HT-29 (cell line): ENCODE data around the gene DAPK1. TPM values are rescaled to one million over a fixed set of nuclear protein-coding genes. Genes with fewer than 3 reads are reported as not detected.
"Not testable (repeated sequence)": the region's sequence is repeated elsewhere in the genome, so short reads cannot be mapped to it uniquely, and the experiment has no call there.

Experiments
- DNase-seq: peaks from one replicate; pipeline ENCODE4 v3.0.0-alpha.2; 2015; ENCODE audit warnings: low spot score
- total RNA-seq: library from RNA; depleted of rRNA; stranded (reverse); fragments of >200 nt; shearing (Covaris generic); gene quantifications from 2 replicates; pipeline ENCODE4 v1.2.3, GENCODE V29; 2014

The DAPK1 gene
- total RNA-seq, 1 experiment from 2014 or later: 37.1 TPM

DNA sequence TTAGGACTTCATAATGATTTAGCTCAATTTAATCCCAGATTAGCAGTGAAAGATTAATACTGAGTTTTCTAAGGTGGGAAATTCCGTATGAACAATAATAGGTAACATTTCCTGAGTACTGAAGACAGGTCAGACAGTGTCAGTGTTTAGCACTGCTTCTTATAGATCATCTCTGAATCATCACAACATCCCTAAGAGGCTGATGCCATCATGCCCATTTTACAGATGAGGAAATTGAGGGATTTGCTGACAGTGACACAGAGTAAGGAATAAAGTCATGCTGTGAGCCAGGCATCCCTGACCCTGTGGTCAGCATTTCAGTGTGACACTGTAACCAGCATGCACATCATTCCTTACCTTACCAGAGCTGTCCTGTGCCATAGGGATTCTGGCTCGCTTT lies 44.5 kb downstream of the DAPK1 start:
- no peak for DNase-seq

DNA sequence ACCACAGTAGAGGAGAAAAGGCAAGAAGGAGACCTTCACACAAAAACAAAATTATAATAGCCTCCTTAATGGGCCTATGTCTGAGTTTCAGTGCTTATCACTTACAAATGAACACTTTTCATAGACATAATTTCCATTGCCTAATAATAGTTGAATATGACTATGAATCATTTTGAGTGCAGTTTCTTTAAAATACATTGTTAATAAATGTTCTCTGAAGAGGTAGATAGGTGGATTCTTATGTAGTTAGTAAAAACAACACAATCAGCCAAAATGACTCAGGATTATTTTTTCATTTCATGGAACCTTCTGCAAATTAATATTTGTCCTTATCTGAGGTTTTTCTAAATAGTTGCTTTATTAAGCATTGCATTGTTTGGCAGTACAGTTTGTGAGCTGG lies 45.6 kb downstream of the DAPK1 start:
- no peak for DNase-seq

DNA sequence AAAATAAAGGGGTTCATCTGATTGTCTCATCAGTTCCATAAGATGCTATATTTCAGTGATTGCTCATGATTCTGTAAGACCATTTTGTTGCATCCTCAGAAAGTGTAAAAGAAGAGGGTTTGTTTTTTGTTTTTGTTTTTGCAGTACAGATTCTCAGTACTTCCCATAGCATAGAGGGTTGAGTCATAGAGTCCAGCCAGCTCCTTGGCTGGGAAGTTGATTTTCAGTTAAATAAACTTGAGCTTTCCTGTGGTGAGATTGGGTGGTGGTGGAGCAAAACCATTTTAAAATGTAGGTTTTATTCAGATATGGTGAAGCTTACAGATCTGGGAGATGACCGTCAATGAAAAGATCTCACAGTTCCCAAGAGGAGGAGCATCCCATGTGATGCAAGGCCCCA lies 48.2 kb downstream of the DAPK1 start:
- no peak for DNase-seq

DNA sequence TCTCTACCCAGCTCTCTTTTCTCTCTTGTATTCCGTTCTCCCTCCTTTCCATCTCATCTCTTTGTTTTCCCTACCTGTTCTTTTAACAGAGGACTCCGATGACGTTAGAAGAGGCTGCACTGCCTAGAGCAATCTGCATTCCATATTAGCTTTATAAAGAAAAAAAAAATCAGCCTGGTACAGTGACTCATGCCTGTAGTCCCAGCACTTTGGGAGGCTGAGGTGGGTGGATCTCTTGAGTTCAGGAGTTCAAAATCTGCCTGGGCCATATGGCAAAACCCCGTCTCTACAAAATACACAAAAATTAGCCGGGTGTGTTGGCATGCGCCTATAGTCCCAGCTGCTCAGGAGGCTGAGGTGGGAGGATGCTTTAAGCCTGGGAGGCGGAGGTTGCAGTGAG lies 49.0 kb downstream of the DAPK1 start:
- peak; percentile 29 for DNase-seq

DNA sequence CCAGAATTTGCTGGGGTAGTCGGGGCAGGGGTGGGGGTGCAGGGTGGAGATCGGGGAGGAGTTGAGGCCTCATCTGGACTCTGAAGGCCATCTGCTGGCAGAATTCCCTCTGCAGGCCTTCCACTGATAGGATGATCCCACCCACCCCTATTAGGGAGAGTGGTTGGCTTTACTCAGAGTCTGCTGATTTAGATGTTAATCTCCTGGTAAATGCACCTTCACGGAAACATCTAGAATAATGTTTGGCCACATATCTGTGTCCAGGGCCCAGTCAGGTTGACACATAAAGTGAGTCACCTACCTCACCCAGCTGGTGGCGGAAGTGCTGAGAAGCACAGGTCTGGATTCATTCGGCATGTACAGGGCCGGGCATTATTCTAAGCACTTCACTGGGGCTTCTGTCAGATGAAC lies 50.0 kb downstream of the DAPK1 start:
- DNase-seq: peak; percentile 85

DNA sequence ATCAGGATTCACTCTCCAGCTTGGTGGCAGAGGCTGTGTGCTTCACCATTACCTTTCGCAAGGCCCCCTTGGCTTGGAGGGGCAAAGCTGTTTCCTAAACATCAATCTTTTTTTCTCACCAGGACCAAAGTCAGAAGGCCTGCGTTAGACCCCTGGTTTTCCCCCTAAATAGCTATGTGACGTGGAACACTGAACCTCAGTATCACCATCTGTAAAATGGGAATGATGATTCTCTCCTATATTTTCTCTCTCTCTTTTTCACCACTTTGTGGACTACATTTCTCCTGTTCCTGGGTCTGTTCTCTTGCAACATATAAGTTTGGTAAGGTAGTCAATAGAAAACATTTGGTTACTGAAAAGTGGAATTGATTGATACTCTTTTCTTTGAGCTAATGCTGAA lies 50.5 kb downstream of the DAPK1 start:
- no peak for DNase-seq

DNA sequence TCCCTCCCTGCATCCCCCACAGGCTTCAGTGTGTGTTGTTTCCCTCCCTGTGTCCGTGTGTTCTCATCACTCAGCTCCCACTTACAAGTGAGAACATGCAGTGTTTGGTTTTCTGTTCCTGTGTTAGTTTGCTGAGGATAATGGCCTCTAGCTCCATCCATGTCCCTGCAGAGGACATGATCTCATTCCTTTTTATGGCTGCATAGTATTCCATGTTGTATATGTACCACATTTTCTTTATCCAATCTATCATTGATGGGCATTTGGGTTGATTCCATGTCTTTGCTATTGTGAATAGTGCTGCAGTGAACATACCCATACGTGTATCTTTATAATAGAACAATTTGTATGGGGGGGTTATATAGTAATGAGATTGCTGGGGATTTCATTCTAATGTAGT lies 51.4 kb downstream of the DAPK1 start:
- DNase-seq: not testable (repeated sequence)

DNA sequence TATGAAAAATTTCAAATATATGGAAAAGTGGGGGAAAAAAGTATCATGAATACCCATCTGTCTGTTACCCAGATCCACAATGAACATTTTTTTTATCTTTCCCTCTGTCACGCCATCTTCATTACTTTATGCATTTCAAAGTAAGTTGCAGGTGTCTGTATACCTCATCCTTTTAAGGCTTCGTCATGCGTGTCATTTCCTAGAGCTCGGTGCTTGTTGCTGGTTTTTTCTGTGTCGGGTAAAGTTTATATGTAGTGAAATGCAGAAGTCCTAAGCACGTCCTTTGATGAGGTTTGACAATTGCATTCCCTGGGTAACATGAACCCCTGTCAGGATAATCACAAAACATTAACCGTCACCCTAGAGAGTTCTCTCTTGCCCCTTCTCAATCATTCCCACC lies 52.1 kb downstream of the DAPK1 start:
- DNase-seq: no peak

DNA sequence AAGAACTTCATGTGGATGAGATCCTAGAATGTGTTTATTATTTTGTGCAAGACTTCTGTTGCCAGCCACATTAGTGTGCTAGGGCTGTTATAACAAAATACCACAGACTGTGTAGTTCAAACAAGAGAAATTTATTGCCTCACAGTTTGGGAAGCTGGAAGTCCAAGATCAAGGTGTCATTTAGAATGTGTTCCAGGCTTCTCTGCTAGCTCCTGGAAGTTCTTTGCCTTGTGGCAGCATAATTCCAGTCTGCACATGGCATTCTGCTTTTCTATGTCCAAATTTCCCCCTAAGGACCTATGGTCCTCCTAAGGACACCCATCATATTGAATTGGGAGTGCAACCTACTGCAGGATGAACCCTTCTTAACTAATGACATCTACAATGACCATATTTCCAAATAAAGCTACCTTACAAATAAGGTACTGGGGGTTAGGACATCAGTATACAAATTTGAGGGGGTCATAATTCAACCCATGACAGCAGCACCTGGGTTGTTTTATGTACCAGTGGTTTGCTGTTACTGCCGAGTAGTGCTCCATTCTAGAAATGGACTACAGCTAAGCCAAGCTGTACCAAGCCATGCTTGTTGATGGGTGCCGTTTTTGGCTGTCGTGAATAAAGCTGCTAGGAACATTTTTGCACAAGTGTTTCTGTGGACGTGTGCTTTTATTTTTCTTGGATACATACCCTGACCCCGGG lies 52.7 kb downstream of the DAPK1 start:
- DNase-seq: no peak

DNA sequence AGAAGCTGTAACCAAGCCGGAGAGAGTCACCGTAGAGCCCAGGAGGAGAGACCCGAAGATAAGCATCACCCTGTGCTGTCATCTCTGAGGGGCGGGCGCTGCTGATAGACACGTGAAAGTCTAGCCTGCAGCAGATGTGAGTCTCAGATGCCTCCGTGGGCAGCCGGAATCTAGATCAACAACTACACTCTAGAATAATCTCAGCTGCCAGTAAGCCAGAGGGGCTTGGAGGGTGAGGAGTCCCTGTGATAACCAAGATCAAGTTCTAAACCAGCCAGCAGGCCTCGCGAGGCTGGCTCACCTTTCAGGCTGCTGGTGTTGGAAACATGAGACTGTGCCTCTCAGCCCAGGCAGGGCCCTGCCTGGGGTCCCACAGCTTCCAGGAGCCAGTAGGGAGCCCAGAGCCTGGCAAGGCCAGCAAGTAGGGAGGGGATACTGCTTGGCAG lies 54.1 kb downstream of the DAPK1 start:
- no peak for DNase-seq

DNA sequence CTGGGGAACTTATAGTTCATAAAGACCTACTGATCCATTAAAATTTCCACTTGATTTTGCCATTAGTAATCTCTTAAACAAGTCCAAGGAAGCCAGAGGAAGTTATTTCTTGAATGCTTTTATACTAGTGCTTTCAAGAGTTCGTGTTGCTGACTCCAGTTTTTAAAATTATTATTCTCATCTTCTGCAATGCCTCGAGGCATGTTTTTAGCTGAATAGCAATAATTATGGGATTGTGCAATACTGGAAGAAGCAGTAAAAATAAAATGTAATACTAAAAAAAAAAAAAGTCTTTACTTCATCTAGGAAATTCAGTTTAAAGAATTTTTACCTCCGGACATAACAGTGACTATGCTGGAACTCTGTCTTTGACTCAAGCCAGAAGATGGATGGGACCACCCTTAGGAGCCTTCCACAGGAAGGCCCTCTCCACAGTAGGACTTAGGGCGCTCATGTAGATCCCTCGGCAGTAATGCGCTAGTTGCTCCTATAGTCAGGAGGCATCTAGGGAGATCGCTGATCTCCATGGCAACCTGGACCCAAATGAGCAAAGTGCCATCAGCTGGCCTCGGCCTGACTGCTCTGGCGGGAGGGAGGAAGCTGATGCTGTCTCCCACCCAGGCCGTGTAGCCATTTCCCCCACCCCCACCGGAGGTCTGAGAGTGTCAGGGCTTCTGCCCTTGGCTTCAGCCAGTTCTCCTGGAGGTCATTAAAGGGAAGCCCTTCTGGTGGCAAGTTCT lies 56.7 kb downstream of the DAPK1 start:
- no peak for DNase-seq

DNA sequence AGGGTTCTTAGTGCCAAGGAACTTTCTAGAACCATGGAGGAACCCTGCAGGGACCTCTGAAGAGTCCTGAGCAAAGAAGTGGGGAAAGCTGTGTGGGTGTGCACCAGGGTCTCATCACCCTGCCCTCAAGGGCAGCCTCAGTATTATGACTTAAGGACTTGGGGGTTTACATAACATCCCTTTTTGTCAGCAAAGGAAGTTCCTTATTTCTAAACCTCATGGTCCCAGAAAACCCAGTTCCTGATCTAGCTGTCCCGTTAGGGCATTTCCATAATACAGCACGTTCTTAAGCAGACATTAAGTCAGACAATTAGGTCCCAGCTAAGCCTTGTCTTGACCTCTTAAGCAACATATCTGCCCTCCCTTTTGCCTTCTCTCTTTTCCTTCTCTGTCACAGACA lies 57.3 kb downstream of the DAPK1 start:
- no peak for DNase-seq

DNA sequence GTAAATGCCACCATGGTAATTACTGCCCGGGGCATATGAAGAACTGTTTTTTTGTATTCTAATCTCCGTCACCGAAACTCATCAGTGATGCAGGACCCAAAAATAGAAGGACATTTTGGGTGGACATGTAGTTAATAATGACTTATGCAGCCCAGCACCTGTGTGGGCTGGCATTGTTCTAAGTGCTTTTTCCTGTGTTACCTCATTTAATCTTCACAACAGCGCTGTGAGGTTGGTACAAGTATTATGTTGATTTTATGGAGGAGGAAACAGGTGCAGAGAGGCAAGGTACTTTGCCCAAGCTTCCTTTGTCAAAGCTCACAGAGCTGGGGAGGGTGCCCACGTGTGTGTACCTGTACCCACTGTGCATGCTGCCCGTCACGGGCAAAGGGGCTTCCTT lies 58.4 kb downstream of the DAPK1 start:
- no peak for DNase-seq

DNA sequence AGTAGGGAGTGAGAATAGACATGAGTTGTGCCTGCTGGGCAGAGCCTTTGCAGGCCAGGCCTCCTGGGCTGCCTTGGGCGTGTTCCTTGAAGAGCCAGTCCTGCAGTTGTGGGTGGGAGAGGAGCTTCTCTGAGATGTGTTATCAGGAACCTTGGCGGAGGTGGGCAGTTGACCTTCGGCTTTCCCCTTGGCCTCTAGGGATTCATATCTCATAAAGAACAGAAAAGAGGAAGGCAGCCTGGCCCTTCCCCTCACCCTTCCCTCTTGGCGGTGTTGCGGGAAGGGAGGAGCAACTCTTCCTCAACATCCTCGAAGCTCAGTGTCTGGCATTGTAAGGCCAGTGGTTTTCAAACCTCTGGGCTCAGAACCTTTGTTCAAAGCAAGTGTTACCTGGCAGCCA lies 59.2 kb downstream of the DAPK1 start:
- DNase-seq: no peak

DNA sequence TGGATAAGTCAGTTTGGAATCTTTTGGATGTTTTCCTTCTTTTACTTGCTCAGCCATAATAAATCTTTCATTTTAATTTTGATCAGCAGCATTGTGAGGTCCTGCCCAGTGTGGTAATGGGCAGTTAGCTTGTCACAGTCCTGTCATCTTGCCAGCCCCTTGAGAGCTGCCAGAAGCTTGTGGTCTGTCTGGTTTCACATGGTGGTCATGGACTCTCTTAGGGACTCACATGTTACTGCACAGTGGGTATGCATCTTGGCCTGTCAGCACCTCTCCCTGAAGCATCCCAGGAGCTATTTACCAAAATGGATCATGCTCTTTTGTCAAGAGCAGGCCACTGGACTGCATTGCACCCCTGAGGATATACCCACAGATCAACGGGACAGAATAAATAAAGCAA lies 60.3 kb downstream of the DAPK1 start:
- DNase-seq: no peak

DNA sequence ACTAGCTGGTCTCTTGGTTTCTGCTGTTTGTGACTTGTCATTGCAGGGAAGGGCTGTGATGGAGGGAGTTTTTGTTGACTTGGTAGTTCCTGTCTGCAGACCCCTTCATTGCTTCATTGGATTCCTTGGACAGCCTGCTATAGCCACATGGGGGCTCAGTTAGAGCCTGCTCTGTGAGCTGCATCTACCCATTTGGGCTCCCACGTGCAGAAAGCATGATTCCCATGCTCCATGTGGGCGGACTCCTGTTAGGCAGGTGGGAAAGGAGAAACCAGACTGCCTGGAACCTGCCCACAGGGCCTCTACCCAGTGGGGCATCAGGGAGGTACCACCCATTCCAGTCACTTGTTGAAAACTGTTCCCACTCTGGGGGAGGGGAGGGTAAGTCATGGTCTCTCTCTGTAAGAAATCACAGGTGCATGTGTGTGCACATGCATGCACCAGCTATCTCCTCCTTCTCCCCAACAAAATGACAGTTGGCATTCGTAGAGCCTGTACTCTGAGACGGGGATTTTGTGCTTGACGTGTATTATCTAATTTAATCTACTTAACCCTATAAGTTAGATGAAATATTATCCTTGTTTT lies 61.0 kb downstream of the DAPK1 start:
- no peak for DNase-seq

DNA sequence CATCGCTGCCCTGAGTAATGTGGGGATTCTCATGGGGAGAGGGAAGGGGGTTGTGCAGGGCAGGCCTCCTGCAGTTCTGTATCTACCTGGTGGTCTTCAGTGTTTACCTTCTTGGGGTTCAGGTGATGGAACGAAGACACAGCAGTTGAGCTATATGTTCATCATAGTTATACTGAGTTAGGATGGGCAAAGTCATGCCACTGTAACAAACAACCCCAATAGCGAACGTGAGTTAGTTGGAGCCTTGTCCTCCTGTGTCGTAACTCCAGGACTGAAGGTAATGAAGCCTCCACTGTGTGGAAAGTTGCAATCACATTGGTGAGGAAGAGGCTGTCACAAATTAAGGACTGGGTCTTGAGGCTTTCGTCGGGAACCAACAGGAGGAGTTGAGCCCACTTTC lies 64.4 kb downstream of the DAPK1 start:
- DNase-seq: no peak

DNA sequence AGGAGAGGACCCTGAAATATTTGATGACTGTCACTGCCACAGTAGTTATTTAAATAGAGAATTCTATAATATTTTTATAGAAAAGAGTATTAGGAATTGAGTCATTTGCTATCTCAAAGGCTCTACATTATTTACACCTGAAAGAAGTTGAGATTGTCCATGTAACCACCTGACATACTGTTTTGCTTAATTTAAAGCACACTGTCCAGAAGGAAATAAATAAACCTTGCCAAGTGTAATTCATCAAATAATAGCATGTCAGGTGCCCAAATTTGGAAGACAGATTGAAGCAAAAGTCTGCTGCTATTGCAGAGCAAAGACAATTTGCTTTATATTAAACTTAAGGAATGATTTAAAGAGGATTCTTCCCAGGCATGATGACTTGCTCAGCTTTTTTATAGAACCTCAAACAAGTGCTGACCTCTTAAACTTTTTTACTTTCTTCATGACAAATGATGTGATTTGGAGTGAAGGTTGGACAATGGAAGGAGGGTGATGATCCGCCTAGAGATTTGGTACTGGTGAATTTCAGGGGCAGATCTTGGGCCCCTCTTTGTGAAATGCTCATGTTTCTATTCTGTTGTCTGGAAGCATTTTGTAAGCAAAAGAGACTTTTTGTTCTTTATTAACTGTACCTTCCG lies 65.0 kb downstream of the DAPK1 start:
- DNase-seq: no peak

DNA sequence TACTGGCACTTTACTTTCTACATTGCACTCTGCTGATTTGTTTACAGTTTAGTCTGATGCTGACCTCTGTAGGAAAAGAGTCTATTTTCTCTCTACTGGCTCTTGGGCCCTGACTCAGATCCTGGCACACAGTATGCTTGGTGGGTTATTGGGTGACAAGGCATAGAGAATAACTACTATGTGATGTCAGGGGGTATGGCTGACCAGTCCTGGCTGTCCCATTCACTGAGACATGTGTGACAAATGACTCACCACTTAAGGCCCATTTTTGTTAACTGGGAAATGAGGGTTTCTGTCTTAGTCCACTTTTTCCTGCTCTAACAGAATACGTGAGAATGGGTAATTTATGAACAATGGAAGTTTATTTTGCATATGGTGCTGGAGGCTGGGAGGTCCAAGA lies 66.4 kb downstream of the DAPK1 start:
- no peak for DNase-seq

DNA sequence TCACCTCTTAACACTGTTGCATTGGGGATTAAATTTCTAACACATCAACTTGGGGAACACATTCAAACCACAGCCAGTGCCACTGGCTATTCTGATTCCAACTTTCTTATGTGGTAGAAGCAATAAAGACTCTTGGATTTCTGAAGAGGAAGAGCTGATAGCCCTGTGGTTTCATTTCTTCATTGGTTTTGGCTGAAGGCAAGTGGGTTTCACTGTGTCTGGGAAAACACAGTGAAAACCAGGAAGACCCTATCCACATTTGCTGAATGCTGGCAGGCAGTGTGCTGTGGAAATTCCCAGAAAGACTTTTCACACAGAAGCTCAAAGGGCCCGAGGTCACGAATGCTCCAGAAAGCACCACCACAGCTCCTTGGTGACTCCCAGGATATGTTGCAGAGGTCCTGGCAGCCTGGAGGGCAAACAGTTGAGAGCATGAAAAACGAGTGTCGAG lies 67.1 kb downstream of the DAPK1 start:
- no peak for DNase-seq

DNA sequence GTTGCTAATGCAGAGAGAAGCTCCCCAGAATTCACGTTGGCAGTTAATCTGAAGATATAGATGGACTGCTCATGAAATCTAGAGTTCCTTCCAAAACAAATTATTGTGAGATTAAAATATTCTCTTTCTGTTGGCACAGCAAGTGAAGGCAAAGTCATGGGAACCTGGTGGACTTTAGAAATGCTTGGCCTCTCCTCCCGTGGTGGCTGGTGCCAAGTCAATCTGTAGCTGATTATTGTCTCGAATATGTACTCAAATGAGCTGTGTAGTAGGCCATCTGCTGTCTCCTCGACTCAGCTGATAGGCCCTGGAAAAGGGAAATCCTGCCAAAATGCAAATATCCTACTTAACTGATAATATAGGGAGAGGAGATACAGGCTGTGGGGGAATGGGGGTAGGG lies 69.3 kb downstream of the DAPK1 start:
- DNase-seq: no peak

DNA sequence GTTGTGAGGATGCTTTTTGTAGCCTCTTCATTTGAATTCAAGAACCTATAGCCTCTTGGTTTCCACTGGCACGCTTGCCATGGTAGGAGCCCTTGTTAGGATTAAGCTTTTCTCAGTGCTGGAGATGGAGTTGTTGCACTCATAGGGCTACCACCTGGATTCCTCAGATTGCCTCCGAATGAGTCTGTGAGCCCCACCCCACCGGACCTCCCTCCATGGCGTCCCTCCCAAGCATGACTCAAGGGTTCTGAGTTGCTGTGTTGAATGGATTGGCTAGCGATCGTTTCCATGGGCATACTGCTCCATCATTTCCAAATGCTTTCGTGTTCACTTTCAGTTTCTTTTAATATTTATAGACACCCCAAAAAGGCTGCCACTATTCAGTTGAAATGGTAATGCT lies 69.9 kb downstream of the DAPK1 start:
- no peak for DNase-seq
